Epithelial cell of esophagus (primary cell): ENCODE results near the gene CDK3.
"Not testable (repeated sequence)": the region's sequence is repeated elsewhere in the genome, so short reads cannot be mapped to it uniquely, and the experiment has no call there.

Experiments used
- DNase-seq: peaks from one replicate; pipeline ENCODE4 v3.0.0; 2010; ENCODE audit warnings: low read depth
- H3K4me3 ChIP-seq: 2 replicates; pipeline ENCODE4 v1.5.1; 2011; ENCODE audit warnings: mild to moderate bottlenecking, low read length, control low read depth
- TF ChIP-seq, protein P1 (sequence below): IDR thresholded peaks from 2 replicates; pipeline ENCODE4 v1.5.1; 2011; ENCODE audit warnings: low read depth, mild to moderate bottlenecking, low read length, control low read depth, inconsistent platforms; ENCODE audit not compliant: insufficient read depth; ENCODE audit errors: missing control alignments

CDK3 gene

GRCh38 chr17:76000755-76001521 lies at the start of gene CDK3:
TSS of gene CDK3 (plus strand) at chr17:76000855. CDS start at chr17:76001426, 571 bp downstream.
- no peak for DNase-seq
- TF ChIP-seq, protein P1, sequence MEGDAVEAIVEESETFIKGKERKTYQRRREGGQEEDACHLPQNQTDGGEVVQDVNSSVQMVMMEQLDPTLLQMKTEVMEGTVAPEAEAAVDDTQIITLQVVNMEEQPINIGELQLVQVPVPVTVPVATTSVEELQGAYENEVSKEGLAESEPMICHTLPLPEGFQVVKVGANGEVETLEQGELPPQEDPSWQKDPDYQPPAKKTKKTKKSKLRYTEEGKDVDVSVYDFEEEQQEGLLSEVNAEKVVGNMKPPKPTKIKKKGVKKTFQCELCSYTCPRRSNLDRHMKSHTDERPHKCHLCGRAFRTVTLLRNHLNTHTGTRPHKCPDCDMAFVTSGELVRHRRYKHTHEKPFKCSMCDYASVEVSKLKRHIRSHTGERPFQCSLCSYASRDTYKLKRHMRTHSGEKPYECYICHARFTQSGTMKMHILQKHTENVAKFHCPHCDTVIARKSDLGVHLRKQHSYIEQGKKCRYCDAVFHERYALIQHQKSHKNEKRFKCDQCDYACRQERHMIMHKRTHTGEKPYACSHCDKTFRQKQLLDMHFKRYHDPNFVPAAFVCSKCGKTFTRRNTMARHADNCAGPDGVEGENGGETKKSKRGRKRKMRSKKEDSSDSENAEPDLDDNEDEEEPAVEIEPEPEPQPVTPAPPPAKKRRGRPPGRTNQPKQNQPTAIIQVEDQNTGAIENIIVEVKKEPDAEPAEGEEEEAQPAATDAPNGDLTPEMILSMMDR: no peak
- no peak within 1 kb of the TSS for H3K4me3 ChIP-seq

DNA sequence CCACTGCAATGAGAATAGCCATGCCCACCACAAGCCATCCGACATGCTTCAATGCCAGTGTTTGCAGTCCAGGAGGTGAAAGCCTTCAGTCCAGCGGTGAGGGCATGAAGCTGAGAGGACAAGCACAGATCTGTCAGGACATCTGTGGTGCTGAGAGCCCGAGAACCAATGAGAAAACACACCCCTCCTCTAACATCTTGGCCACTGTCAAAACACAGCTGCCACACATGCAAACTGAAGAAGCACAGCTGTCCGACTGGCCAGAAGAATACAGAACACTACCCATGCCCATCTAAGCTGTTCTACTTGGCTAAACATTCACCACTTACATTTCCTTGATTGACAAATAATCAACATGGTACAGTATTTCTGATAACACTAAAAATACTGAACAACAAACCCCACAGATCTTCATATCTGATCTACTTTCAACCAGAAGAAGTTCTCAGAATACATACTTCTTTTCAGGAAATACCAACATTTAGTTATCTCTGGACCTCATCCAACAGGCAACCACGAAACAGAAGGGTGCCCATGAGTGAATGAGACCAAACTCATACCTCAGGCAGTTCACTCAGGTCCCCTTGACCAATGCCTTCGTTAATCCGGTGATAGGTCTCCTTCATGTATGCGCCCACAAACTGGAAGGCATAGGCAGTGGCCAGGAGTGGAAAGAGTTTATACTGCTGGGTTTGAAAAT lies 49.6 kb upstream of the CDK3 start:
- DNase-seq: no peak
- no peak overlapping the region for H3K4me3 ChIP-seq
- TF ChIP-seq, protein P1: no peak

- DNase-seq: no peak
- no peak overlapping the region for H3K4me3 ChIP-seq
- TF ChIP-seq, protein P1: no peak
Observed at GRCh38 chr17:75959051-75959838, 41.4 kb upstream of the CDK3 start.

DNA sequence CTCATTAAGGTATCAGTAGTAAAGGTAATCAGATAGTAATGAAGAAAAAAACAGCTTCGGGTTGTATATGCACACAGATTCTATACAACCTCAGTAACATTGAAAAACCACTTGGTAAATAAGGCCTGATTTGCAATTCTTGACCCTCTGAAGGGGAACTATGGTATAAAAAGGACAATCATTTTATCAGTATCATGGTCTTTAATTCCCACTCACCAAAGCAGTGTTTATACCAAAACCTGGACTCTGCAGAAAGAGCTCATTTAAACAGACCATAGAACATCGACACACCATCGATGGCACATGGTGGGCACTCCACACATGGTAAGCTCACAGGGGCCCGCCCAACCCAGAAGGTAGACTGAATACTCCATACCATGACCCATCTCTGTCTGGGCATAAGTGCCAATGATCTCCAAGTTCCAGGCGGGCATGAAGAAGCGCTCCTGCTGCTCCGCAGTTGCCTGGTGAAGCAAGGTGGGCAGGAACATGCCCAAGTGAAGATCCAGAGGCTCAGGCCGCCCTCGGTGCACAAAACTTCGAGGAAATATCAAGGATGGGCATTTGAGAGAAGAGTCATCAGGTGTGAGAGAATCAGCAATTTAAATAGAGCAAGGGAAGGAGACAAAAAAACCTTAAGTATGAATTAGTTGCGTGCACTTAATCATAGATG lies 40.7 kb upstream of the CDK3 start:
- DNase-seq: no peak
- H3K4me3 ChIP-seq: no peak overlapping the region
- TF ChIP-seq, protein P1: no peak

- TF ChIP-seq, protein P1: no peak
Observed at GRCh38 chr17:75965468-75965867, 35.2 kb upstream of the CDK3 start.

GRCh38 chr17:75969044-75969443 lies 31.6 kb upstream of the CDK3 start:
- not testable (repeated sequence) for H3K4me3 ChIP-seq, DNase-seq

More at GRCh38 chr17:75965468-75965867, 35.2 kb upstream of the CDK3 start:
- no peak for DNase-seq
- H3K4me3 ChIP-seq: no peak overlapping the region
